Lung (tissue), 12 donors: ENCODE results near the gene INO80B. TPM values are rescaled to one million over a fixed set of nuclear protein-coding genes. Genes with fewer than 3 reads are reported as not detected.

Experiments
- ATAC-seq: fragments of 200-7000 bp; cut with Tn5 transposase; one replicate; pipeline ENCODE4 v1.9.1; 2020; ENCODE audit warnings: moderate number of reproducible peaks; ENCODE audit not compliant: insufficient read depth, low FRiP score
- DNase-seq, 3 donors: peaks; one replicate each; pipeline ENCODE4 v3.0.0-alpha.2; 2013 to 2017
- H3K27ac ChIP-seq, 2 donors: one replicate each; pipeline ENCODE4 v1.5.1; 2013; ENCODE audit warnings: mild to moderate bottlenecking in 2 of 2, moderate library complexity in 2 of 2, control low read depth in 1 of 2, inconsistent platforms in 1 of 2, low read depth in 1 of 2, low read length in 1 of 2
- H3K27me3 ChIP-seq, 3 donors: one replicate each; pipeline ENCODE4 v1.5.1; 2013; ENCODE audit warnings: low read length in 2 of 3; ENCODE audit not compliant: control insufficient read depth in 3 of 3, insufficient read depth in 3 of 3
- H3K36me3 ChIP-seq, 4 donors: one replicate each; pipeline ENCODE4 v1.5.1; 2013; ENCODE audit warnings: low read length in 4 of 4, mild to moderate bottlenecking in 1 of 4, moderate library complexity in 1 of 4; ENCODE audit not compliant: control insufficient read depth in 4 of 4, insufficient read depth in 4 of 4
- H3K4me1 ChIP-seq, 5 donors: one replicate each; pipeline ENCODE4 v1.5.1; 2013; ENCODE audit warnings: low read length in 5 of 5, mild to moderate bottlenecking in 2 of 5, moderate library complexity in 1 of 5; ENCODE audit not compliant: control insufficient read depth in 5 of 5, insufficient read depth in 5 of 5
- H3K4me3 ChIP-seq: one replicate; pipeline ENCODE4 v1.5.1; 2013; ENCODE audit warnings: mild to moderate bottlenecking, control low read depth, moderate library complexity
- H3K9ac ChIP-seq, 2 donors: one replicate each; pipeline ENCODE4 v1.5.1; 2013; ENCODE audit warnings: low read length in 2 of 2, control low read depth in 1 of 2; ENCODE audit not compliant: insufficient read depth in 1 of 2
- H3K9me3 ChIP-seq, 4 donors: one replicate each; pipeline ENCODE4 v1.5.1; 2013; ENCODE audit warnings: low read length in 3 of 4, mild to moderate bottlenecking in 1 of 4, moderate library complexity in 1 of 4; ENCODE audit not compliant: control insufficient read depth in 4 of 4, insufficient read depth in 3 of 4
- WGBS, 2 donors: extraction: QIAGEN DNeasy Blood & Tissue Kit; methylation state at CpG; one replicate each; pipeline ENCODE4 v1.1.7; 2013; 5-methylcytosine and 5-hydroxymethylcytosine counted together
- polyA plus RNA-seq, 2 donors: library from polyadenylated mRNA; stranded (reverse); fragments of 200-250 nt; gene quantifications; one replicate each; pipeline ENCODE4 v1.2.1, GENCODE V29; 2013
- total RNA-seq, 2 donors: library from RNA; depleted of rRNA in 1 of 2; stranded (reverse); fragments of >200 nt in 1 of 2; gene quantifications; one replicate each; pipeline ENCODE4 v1.2.1, GENCODE V29; 2014 to 2021
- TF ChIP-seq, protein P1 (sequence below): IDR thresholded peaks from 2 replicates; pipeline ENCODE4 v1.5.1; 2012; ENCODE audit warnings: mild to moderate bottlenecking; ENCODE audit errors: control extremely low read depth, extremely low read depth
- donor health status: control.
- donor health status: control.
- donor health status: Bipolar disorder and iron deficiency.
- donor health status: healthy.
- donor health status: DM: yes; HTN: yes; CAD: no.

INO80B gene
- total and polyA plus RNA-seq, 4 donors, result 22.7 to 72.3 (median 36.9) TPM

DNA sequence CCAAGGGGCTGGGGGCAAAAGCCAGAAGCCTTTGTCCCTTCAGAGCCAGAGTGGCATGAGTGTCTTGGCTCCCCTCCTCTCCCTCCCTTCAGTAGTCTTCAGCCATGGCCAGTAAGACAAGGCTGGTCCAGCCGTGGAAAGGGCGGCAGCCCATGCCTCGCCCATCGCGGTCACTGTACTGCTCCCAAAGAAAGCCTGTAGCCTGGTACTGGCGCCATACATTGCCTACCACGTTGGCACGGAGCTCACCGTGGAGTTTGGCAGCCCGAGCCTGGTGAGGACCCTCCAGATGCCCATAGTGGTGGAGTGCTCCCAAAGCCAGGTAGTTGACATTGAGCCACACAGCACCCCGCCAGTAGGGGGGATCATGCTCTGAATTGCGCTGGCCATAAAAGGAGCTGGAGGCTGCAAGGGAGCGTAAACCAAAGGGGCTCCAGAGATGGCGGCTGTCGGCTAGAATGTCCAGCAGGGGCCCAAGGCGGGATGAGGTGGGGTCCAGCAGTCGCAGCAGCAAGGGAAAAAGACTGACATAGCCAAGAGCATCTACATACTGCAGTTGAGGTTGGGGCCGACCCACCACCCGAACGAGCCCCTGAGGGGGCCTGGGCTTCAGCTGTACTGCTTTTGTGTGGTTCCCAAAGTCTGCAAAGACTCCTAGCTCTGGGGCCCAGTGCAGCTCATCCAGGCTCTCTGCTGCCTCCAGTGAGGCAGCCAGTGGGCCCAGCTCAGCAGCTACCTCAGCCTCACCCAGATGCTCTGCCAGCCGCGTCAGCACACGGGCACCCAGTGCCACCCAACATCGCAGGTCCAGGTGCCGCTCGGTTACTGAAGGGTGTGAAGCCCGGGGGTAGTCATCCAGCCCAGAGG, 6.5 kb downstream of the INO80B start:
- Histone ChIP-seq H3K9me3 (no peaks in the 10 kb centered on the region), H3K27ac (no peak overlapping the region), H3K36me3 (peaks cover 4 to 15% (median 7%) of the 10 kb centered on the region in 4 donors), H3K9ac (no peak overlapping the region), H3K27me3 (no peaks in the 10 kb centered on the region), H3K4me3 (no peak overlapping the region), H3K4me1 (peaks cover 9 to 21% (median 13%) of the 10 kb centered on the region in 5 donors)
- TF ChIP-seq, protein P1, sequence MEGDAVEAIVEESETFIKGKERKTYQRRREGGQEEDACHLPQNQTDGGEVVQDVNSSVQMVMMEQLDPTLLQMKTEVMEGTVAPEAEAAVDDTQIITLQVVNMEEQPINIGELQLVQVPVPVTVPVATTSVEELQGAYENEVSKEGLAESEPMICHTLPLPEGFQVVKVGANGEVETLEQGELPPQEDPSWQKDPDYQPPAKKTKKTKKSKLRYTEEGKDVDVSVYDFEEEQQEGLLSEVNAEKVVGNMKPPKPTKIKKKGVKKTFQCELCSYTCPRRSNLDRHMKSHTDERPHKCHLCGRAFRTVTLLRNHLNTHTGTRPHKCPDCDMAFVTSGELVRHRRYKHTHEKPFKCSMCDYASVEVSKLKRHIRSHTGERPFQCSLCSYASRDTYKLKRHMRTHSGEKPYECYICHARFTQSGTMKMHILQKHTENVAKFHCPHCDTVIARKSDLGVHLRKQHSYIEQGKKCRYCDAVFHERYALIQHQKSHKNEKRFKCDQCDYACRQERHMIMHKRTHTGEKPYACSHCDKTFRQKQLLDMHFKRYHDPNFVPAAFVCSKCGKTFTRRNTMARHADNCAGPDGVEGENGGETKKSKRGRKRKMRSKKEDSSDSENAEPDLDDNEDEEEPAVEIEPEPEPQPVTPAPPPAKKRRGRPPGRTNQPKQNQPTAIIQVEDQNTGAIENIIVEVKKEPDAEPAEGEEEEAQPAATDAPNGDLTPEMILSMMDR, result no peak
- DNase-seq, result peak in 1 of 3 donors; percentile 14
- ATAC-seq, result no peak
- WGBS, 2 donors, result 93 to 95% methylated on average over 27 of the region's 27 CpGs

DNA sequence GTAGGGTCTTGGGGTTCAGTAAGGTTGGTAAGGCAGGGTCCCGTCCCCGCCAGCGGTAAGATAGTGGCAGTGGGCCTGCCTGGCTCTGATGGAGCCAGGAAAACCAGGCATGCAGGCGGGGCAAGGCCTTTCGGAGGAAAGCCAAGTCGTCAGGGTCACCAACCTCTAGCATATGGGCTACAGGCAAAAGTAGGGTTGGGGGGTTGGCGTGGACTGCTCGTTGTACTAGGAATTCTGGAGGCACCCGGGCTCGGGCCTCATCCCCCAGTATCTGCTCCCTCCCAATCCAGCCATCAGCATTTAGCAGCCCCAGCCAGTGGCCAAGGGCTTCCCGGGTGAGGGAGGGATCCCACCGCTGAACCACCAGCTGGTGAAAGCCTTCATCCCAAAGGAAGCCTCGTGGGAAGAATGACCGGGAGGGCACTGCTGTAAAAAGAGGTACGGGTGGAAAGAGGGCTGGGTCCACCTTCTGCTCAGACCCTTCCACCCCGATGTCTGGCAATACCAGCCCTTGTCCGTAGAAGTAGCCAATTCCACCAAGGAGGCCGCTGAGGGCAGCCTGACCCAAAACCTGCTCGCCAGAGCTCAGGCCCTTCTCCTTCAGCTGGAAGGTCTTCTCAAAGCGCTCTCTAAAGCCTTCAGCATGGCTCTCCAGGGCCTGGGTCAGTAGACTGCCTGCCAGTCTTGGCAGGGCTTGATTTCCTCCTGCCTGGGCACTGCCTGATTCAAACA, 7.3 kb downstream of the INO80B start:
- Histone ChIP-seq H3K36me3 (peaks cover 4 to 15% (median 7%) of the 10 kb centered on the region in 4 donors), H3K4me1 (peaks cover 6 to 13% (median 10%) of the 10 kb centered on the region in 5 donors), H3K9me3 (no peaks in the 10 kb centered on the region), H3K27me3 (no peaks in the 10 kb centered on the region), H3K9ac (no peak overlapping the region), H3K27ac (no peak overlapping the region), H3K4me3 (no peak overlapping the region)
- ATAC-seq, result no peak
- no peak for DNase-seq
- TF ChIP-seq, protein P1, result no peak
- 94 to 95% methylated on average over 20 of the region's 20 CpGs for WGBS, 2 donors

DNA sequence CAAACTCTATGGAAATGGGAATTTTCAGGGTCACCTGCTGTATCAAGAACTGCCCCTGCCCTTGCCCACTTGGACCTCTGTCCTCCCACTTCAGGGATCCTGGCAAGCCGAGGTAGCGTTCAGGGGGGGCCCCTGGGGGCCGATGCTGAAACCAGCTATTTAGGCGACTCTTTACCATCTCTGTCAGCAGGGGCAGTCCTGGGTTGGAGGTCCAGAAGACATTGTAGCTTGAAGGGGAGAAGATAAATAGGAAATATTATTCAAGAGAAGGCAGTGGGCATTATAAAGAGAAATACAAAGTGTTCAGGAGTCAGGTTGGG, 7.9 kb downstream of the INO80B start:
- no peak overlapping the region for H3K4me3 ChIP-seq
- DNase-seq (no peak), ATAC-seq (no peak)
- no peaks in the 10 kb centered on the region for H3K27me3 ChIP-seq
- no peak overlapping the region for H3K27ac ChIP-seq
- no peaks in the 10 kb centered on the region for H3K9me3 ChIP-seq
- no peak overlapping the region for H3K9ac ChIP-seq
- peaks cover 4 to 15% (median 7%) of the 10 kb centered on the region in 4 donors for H3K36me3 ChIP-seq
- TF ChIP-seq, protein P1, result no peak
- H3K4me1 ChIP-seq, result peaks cover 6 to 13% (median 10%) of the 10 kb centered on the region in 5 donors
- 88 to 90% methylated on average over 4 of the region's 4 CpGs for WGBS, 2 donors
